HL-60/S4 treated with retinoic acid at 250 ng/mL for 4 days and 3 days (cell line): Measurements from ENCODE around the gene PTPRR.
"Not testable (repeated sequence)": the region's sequence is repeated elsewhere in the genome, so short reads cannot be mapped to it uniquely, and the experiment has no call there.

Experiments
- in situ Hi-C: fragments of 300-500 bp; cut with MboI; formaldehyde crosslinking; loops from 2 replicates; pipeline ENCODE4 v1.7.0; 2022; ENCODE audit warnings: low sequenced_read_pairs

PTPRR gene

GRCh38 chr12:70754330-70754741 is 166.2 kb downstream of the PTPRR start:
- in situ Hi-C loops: no loop called here

GRCh38 chr12:70752327-70752726 is 168.2 kb downstream of the PTPRR start:
- in situ Hi-C loops: no loop called here

- in situ Hi-C loops: no loop called here
Observed at GRCh38 chr12:70749931-70750330, 170.6 kb downstream of the PTPRR start.

GRCh38 chr12:70748809-70749208 is 171.7 kb downstream of the PTPRR start:
- in situ Hi-C loops: no loop called here

GRCh38 chr12:70747445-70748260 is 172.9 kb downstream of the PTPRR start:
- in situ Hi-C loops: no loop called here

- in situ Hi-C loops: no loop called here
Observed at GRCh38 chr12:70745048-70745447, 175.5 kb downstream of the PTPRR start.

GRCh38 chr12:70744178-70744577 is 176.4 kb downstream of the PTPRR start:
- in situ Hi-C loops: no loop called here

GRCh38 chr12:70741256-70741655 is 179.3 kb downstream of the PTPRR start:
- in situ Hi-C loops: no loop called here

GRCh38 chr12:70739756-70740155 is 180.8 kb downstream of the PTPRR start:
- in situ Hi-C loops: no loop called here

GRCh38 chr12:70736351-70737133 is 184.0 kb downstream of the PTPRR start:
- in situ Hi-C loops: no loop called here

- in situ Hi-C loops: not testable (repeated sequence)
Observed at GRCh38 chr12:70735197-70735596, 185.3 kb downstream of the PTPRR start.

- in situ Hi-C loops: no loop called here
Observed at GRCh38 chr12:70733385-70733784, 187.2 kb downstream of the PTPRR start.

GRCh38 chr12:70732287-70732686 is 188.3 kb downstream of the PTPRR start:
- in situ Hi-C loops: no loop called here

GRCh38 chr12:70730675-70731180 is 189.8 kb downstream of the PTPRR start:
- in situ Hi-C loops: no loop called here

GRCh38 chr12:70724444-70724843 is 196.1 kb downstream of the PTPRR start:
- in situ Hi-C loops: loop anchor here (10.0 kb wide), 1 partner anchor 830 kb away; no protein-coding TSS in a partner anchor

GRCh38 chr12:70722584-70723343 is 197.8 kb downstream of the PTPRR start:
- in situ Hi-C loops: loop anchor here (10.0 kb wide), 1 partner anchor 828 kb away; no protein-coding TSS in a partner anchor

GRCh38 chr12:70721656-70722357 is 198.7 kb downstream of the PTPRR start:
- in situ Hi-C loops: loop anchor here (10.0 kb wide), 1 partner anchor 827 kb away; no protein-coding TSS in a partner anchor

GRCh38 chr12:70721216-70721615 is 199.3 kb downstream of the PTPRR start:
- in situ Hi-C loops: loop anchor here (10.0 kb wide), 1 partner anchor 826 kb away; no protein-coding TSS in a partner anchor

- in situ Hi-C loops: loop anchor here (10.0 kb wide), 1 partner anchor 825 kb away; no protein-coding TSS in a partner anchor
Observed at GRCh38 chr12:70719672-70720420, 200.7 kb downstream of the PTPRR start.
